ENCODE measurements around the gene RALGAPA2.

DNA sequence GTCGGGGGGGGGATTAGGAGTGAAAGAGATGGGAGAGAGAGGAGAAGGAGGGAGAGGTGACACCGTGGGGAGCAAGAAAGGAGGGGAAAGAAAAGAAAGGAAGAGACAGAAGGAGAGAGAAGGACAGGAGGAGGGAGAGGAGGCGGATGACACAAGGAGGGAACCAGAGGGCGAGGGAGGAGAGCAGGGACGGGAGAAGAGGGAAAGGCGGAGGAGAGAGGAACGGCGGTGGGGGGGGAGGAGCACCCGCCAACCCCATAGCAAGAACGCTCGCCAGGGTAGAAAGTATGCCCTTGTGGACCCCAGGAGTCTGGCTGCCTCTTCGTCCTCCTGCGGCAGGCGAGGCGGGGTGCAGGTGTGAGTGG lies 349.0 kb downstream of the RALGAPA2 start:
- TF ChIP-seq POLR2A (IDR thresholded peaks at IDR 0.05; ENCODE audit: low read length): no peak
- TF ChIP-seq GATA1 (IDR thresholded peaks at IDR 0.05; ENCODE audit: low read depth, low read length): no peak
